Panc1 (cell line): Measurements from ENCODE around the gene GRIN3B. TPM values are rescaled to one million over a fixed set of nuclear protein-coding genes. Genes with fewer than 3 reads are reported as not detected.

ENCODE experiments used
- ATAC-seq: fragments of 200-7000 bp; cut with Tn5 transposase; 2 replicates; pipeline ENCODE4 v1.9.1; 2020; ENCODE audit warnings: mild to moderate bottlenecking, moderate library complexity
- BruUV-seq: library from RNA; stranded (reverse); fragments of 400-500 nt; replicated peaks from 2 replicates; lab custom pipeline; 2021; lab: Mats Ljungman, UMichigan
- CTCF ChIA-PET: fragments of 300-600 bp; sonication (Branson Sonifier 250); formaldehyde crosslinking; loops from one replicate; lab custom pipeline; 2022; ENCODE audit warnings: antibody characterized with exemption; lab: Charles Lee
- POLR2A ChIA-PET: fragments of 300-600 bp; sonication (Branson Sonifier 250); formaldehyde crosslinking; loops from one replicate; lab custom pipeline; 2022; ENCODE audit warnings: antibody characterized with exemption; lab: Charles Lee
- DNase-seq: peaks from one replicate; pipeline ENCODE4 v3.0.0-alpha.2; 2010; ENCODE audit warnings: low read depth, low spot score
- H3K27ac ChIP-seq: 2 replicates; pipeline ENCODE4 v1.5.1; 2011; ENCODE audit warnings: mild to moderate bottlenecking, low read length, inconsistent platforms
- H3K27me3 ChIP-seq: fragments of 200-500 bp; sonication (Bioruptor generic); 2 replicates; pipeline ENCODE4 v1.6.0; 2014; ENCODE audit warnings: low read length, inconsistent platforms; ENCODE audit not compliant: control insufficient read depth, insufficient read depth
- H3K36me3 ChIP-seq: fragments of 200-500 bp; sonication (Bioruptor generic); 2 replicates; pipeline ENCODE4 v1.5.1; 2014; ENCODE audit warnings: inconsistent platforms, mild to moderate bottlenecking, low read length, moderate library complexity; ENCODE audit not compliant: control insufficient read depth, insufficient read depth
- H3K4me1 ChIP-seq: 2 replicates; pipeline ENCODE4 v1.5.1; 2011; ENCODE audit warnings: inconsistent platforms, mild to moderate bottlenecking, low read length, moderate library complexity; ENCODE audit not compliant: control insufficient read depth, insufficient read depth
- H3K4me3 ChIP-seq, 2 experiments: 2 replicates each; pipeline ENCODE4 v1.5.1; 2011 to 2012; ENCODE audit warnings: low read depth in 2 of 2, low read length in 2 of 2, mild to moderate bottlenecking in 2 of 2, inconsistent platforms in 1 of 2, moderate library complexity in 1 of 2
- H3K9me3 ChIP-seq: fragments of 200-500 bp; sonication (Bioruptor generic); 2 replicates; pipeline ENCODE4 v1.5.1; 2014; ENCODE audit warnings: low read depth, mild to moderate bottlenecking, inconsistent platforms, low read length, moderate library complexity; ENCODE audit not compliant: control insufficient read depth, insufficient read depth
- POLR2AphosphoS5 ChIP-seq: IDR thresholded peaks from 2 replicates; pipeline ENCODE4 v1.6.1; 2012; ENCODE audit warnings: mild to moderate bottlenecking, low read depth, low read length, moderate library complexity
- SIN3A ChIP-seq: IDR thresholded peaks from 2 replicates; pipeline ENCODE4 v1.6.1; 2012; ENCODE audit warnings: low read depth, mild to moderate bottlenecking, low read length, moderate library complexity, borderline replicate concordance; ENCODE audit not compliant: insufficient read depth
- TCF7L2 ChIP-seq: IDR thresholded peaks from 2 replicates; pipeline ENCODE4 v1.6.1; 2011; ENCODE audit warnings: mild to moderate bottlenecking, low read depth, low read length, inconsistent platforms
- in situ Hi-C: cut with HindIII; loops from 2 replicates; pipeline ENCODE4 v1.10.0; 2016; ENCODE audit warnings: low sequenced_read_pairs, low pct_unique_long_range_greater_than_20kb
- intact Hi-C: fragments of 100-400 bp; cut with micrococcal nuclease; formaldehyde crosslinking; loops from one replicate; pipeline ENCODE4 v1.10.0; 2022; ENCODE audit not compliant: unreplicated experiment
- total RNA-seq: library from RNA; stranded (reverse); gene quantifications from one replicate; pipeline ENCODE4 v1.2.1, GENCODE V29; 2021; ENCODE audit not compliant: unreplicated experiment
- TF ChIP-seq, protein P1 (sequence below): fragments of 450-650 bp; IDR thresholded peaks from 2 replicates; pipeline ENCODE4 v1.5.1; 2017; ENCODE audit warnings: mild to moderate bottlenecking
- TF ChIP-seq, protein P2 (sequence below), 2 experiments: IDR thresholded peaks; 2 replicates each; pipeline ENCODE4 v1.6.1; 2011 to 2012; ENCODE audit warnings: low read depth in 2 of 2, control low read depth in 1 of 2, low read length in 1 of 2, mild to moderate bottlenecking in 1 of 2, moderate library complexity in 1 of 2; ENCODE audit not compliant: insufficient read depth in 1 of 2

GRIN3B gene
- total RNA-seq, 1 experiment from 2014 or later, result 4.6 TPM

DNA sequence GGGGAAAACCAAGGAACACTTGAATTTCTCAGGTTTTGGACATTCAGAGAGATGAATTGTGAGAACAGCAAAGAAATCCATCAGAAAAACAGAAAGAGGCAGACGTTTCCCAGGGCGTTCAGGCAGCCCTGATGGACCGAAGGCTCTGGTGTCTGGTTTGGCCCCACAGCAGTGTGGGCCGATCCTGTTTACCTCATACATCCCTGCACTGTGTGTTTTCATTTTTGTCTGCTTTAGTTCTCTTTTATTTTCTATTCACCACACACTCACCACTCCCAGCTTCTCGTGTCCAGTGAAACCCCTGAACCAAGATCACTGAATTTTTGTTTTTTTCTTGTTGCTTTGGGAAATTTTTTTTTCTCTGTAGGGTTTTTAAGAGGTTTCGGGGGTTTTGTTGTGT is 27.9 kb upstream of the GRIN3B start:
- no peaks in the 10 kb centered on the region for H3K27me3 ChIP-seq
- no peaks in the 10 kb centered on the region for H3K4me1 ChIP-seq
- no TSS peak for BruUV-seq
- no peak overlapping the region for H3K4me3 ChIP-seq
- POLR2A ChIA-PET, result no interaction called here
- CTCF ChIA-PET, result interaction anchor here (0.6 kb wide), 1 partner anchor 362 kb away, joined by 7 read pairs; no protein-coding TSS in a partner anchor
- H3K9me3 ChIP-seq, result no peaks in the 10 kb centered on the region
- no peak for ATAC-seq
- peaks cover 5% of the 10 kb centered on the region; the same call in 1 of the 2 replicates for H3K36me3 ChIP-seq
- intact Hi-C loops, result no loop called here
- no peak for DNase-seq
- in situ Hi-C loops, result no loop called here
- H3K27ac ChIP-seq, result no peak overlapping the region
- TF ChIP-seq TCF7L2 (no peak), SIN3A (no peak), POLR2AphosphoS5 (no peak)
- TF ChIP-seq, protein P1, sequence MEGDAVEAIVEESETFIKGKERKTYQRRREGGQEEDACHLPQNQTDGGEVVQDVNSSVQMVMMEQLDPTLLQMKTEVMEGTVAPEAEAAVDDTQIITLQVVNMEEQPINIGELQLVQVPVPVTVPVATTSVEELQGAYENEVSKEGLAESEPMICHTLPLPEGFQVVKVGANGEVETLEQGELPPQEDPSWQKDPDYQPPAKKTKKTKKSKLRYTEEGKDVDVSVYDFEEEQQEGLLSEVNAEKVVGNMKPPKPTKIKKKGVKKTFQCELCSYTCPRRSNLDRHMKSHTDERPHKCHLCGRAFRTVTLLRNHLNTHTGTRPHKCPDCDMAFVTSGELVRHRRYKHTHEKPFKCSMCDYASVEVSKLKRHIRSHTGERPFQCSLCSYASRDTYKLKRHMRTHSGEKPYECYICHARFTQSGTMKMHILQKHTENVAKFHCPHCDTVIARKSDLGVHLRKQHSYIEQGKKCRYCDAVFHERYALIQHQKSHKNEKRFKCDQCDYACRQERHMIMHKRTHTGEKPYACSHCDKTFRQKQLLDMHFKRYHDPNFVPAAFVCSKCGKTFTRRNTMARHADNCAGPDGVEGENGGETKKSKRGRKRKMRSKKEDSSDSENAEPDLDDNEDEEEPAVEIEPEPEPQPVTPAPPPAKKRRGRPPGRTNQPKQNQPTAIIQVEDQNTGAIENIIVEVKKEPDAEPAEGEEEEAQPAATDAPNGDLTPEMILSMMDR, result no peak
- TF ChIP-seq, protein P2, sequence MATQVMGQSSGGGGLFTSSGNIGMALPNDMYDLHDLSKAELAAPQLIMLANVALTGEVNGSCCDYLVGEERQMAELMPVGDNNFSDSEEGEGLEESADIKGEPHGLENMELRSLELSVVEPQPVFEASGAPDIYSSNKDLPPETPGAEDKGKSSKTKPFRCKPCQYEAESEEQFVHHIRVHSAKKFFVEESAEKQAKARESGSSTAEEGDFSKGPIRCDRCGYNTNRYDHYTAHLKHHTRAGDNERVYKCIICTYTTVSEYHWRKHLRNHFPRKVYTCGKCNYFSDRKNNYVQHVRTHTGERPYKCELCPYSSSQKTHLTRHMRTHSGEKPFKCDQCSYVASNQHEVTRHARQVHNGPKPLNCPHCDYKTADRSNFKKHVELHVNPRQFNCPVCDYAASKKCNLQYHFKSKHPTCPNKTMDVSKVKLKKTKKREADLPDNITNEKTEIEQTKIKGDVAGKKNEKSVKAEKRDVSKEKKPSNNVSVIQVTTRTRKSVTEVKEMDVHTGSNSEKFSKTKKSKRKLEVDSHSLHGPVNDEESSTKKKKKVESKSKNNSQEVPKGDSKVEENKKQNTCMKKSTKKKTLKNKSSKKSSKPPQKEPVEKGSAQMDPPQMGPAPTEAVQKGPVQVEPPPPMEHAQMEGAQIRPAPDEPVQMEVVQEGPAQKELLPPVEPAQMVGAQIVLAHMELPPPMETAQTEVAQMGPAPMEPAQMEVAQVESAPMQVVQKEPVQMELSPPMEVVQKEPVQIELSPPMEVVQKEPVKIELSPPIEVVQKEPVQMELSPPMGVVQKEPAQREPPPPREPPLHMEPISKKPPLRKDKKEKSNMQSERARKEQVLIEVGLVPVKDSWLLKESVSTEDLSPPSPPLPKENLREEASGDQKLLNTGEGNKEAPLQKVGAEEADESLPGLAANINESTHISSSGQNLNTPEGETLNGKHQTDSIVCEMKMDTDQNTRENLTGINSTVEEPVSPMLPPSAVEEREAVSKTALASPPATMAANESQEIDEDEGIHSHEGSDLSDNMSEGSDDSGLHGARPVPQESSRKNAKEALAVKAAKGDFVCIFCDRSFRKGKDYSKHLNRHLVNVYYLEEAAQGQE (IDR thresholded peaks at IDR 0.05; ENCODE audit: insufficient read depth in 1 of 2, low read depth in 2 of 2, low read length in 1 of 2), result no peak

DNA sequence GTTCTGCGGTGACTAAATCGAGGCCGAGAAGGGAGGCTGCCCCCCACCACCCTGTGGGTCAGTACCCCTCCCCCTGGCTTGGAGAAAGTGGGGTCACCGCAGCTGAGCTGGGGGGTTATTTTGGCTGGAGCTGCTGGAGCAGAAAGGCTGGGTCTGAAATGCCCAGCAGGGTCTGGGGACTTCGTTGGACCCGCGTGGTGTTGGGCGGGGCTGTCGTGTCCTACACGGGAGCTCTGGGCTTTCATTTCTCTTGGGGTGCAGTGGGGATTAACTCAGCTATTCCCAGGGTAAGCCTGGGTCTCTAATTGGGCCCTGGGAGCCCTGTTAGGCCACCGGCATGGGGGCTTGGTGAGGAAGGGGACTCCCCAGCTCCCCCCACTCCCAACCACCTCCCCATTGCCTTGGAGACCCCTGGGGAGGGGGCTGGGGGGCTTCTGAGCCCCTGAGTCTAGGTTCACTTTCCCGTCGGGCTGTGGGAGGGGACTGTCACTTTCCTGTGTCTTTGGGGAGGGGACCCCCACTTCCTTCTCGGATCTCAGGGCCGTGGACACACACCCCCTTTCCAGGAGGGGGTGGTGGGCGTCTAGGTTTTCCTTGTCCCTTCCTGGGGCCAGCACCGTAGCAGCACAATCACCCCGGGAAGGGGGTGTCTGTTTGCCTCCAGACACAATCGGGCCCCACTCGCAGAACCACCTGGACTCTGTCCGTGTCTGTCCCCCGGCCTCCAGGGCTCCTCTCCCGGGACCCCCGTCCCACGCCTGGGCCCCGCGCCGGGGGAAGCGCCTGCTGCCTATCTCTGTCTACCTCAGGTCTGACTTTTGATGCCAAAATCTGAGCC is 26.3 kb upstream of the GRIN3B start:
- Histone ChIP-seq H3K36me3 (peaks cover 5% of the 10 kb centered on the region; the same call in 1 of the 2 replicates), H3K27ac (no peak overlapping the region), H3K27me3 (no peaks in the 10 kb centered on the region), H3K9me3 (no peaks in the 10 kb centered on the region), H3K4me1 (no peaks in the 10 kb centered on the region), H3K4me3 (no peak overlapping the region)
- ATAC-seq, result no peak
- POLR2A ChIA-PET, result no interaction called here
- in situ Hi-C loops (no loop called here), intact Hi-C loops (no loop called here)
- no TSS peak for BruUV-seq
- TF ChIP-seq POLR2AphosphoS5 (no peak), SIN3A (no peak), TCF7L2 (no peak)
- TF ChIP-seq, protein P1, result no peak
- TF ChIP-seq, protein P2 (IDR thresholded peaks at IDR 0.05; ENCODE audit: insufficient read depth in 1 of 2, low read depth in 2 of 2, low read length in 1 of 2), result no peak
- CTCF ChIA-PET, result no interaction called here
- no peak for DNase-seq
